Erythroblast (primary cell): Measurements from ENCODE around the gene PHTF1.
"Not testable (repeated sequence)": the region's sequence is repeated elsewhere in the genome, so short reads cannot be mapped to it uniquely, and the experiment has no call there.

Experiments
- GATA1 ChIP-seq: IDR thresholded peaks from 2 replicates; pipeline ENCODE4 v1.6.1; 2011; ENCODE audit warnings: low read depth, mild to moderate bottlenecking, control low read depth, low read length, moderate library complexity
- POLR2A ChIP-seq: IDR thresholded peaks from 2 replicates; pipeline ENCODE4 v1.6.1; 2011; ENCODE audit warnings: mild to moderate bottlenecking, low read length

- TF ChIP-seq POLR2A, GATA1: not testable (repeated sequence)
These were observed 40.7 kb downstream of the PHTF1 start for GRCh38 chr1:113718621-113719020.
